H1 (cell line): Measurements from ENCODE around the gene PURB. TPM values are rescaled to one million over a fixed set of nuclear protein-coding genes. Genes with fewer than 3 reads are reported as not detected.

Experiments
- CHD7 ChIP-seq: fragments of 300-600 bp; sonication (generic); IDR thresholded peaks from 2 replicates; pipeline ENCODE4 v1.7.1; 2012; ENCODE audit warnings: low read length, moderate library complexity, mild to moderate bottlenecking, inconsistent platforms; ENCODE audit not compliant: insufficient replicate concordance
- SP2 ChIP-seq: IDR thresholded peaks from 2 replicates; pipeline ENCODE4 v1.6.1; 2012; ENCODE audit warnings: mild to moderate bottlenecking, low read length, inconsistent platforms
- polyA plus RNA-seq, 7 experiments: library from polyadenylated mRNA; depleted of rRNA in 3 of 7; stranded (reverse) in 5 of 7; unstranded in 2 of 7; fragments of >200 nt in 5 of 7; fragments of 200-250 nt in 2 of 7; gene quantifications; 1 replicate in 5 of 7; 2 replicates in 1 of 7; 4 replicates in 1 of 7; pipeline versions ENCODE4 v1.2.1 to v1.2.3, GENCODE V29; 2011 to 2013; ENCODE audit warnings: missing spikeins in 2 of 7, mixed read lengths in 2 of 7
- total RNA-seq: library from RNA; stranded (reverse); fragmentation: NEBNext Ultra II Directional; extraction: Animal tissue kit (Norgen Biotek cat#: 25700); gene quantifications from 2 replicates; pipeline ENCODE4 v1.2.1, GENCODE V29; 2021

PURB gene
- total and polyA plus RNA-seq, 2 of the 8 experiments (the other 6 are each of a cell fraction or from before 2014, with no cell fraction given), result 3.3 to 22.7 TPM

GRCh38 chr7:44853391-44853790 is 31.9 kb downstream of the PURB start (continued):
- TF ChIP-seq CHD7 (no peak), SP2 (no peak)
- TF ChIP-seq, all 59 proteins: peak for 0
